Activated CD4-positive, CD25-positive, alpha-beta regulatory T cell treated with anti-CD3 and anti-CD28 coated beads, Interleukin-2, amount 50 U/mL, for 72 hours (primary cell): Measurements from ENCODE around the gene MCRIP1.

ENCODE experiments used
- DNase-seq: peaks from one replicate; pipeline ENCODE4 v3.0.0; 2021

Gene MCRIP1, protein sequence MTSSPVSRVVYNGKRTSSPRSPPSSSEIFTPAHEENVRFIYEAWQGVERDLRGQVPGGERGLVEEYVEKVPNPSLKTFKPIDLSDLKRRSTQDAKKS

DNA sequence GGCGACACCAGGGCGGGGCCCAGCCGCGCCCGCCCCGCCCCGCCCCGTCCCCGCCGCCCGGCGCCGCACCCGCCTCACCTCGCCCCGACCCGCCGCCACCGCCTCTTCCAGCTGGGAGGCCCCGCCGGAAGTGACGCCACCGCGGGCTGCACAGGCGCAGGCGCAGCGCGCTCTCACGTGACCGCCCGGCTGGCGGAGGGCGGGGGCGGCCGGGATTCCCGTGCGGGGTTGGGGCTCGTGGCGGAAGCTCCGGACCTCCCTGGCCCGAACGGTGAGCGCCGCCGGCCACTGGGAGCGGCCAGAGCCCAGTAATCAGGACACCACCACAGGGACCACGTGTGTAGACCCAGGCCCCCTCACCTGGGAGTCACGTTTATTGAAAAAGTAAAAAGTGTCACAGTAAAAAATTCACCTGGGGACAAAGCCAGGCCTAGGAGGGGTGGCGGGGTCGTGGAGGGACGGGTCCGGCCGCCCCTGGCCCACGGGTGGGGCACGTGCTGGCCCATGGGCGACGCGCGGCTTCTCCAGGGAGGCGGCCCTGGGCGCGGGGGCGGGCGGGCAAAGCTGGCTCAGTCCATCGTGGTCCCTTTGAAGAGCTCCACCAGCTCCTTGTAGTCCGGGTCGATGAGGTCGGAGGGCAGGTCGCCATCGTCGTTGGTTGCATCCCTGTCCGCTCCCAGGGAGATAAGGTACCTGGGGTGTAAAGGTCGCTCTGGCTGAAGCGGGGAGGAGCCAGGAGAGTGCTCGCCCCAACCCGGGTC, at the start of gene MCRIP1:
Gene MCRIP1, minus strand, starts transcription at position 132 of the 761 bp plus-strand sequence. CDS start 8,785 bp downstream, outside the sequence.
- DNase-seq: peak; percentile 97

DNA sequence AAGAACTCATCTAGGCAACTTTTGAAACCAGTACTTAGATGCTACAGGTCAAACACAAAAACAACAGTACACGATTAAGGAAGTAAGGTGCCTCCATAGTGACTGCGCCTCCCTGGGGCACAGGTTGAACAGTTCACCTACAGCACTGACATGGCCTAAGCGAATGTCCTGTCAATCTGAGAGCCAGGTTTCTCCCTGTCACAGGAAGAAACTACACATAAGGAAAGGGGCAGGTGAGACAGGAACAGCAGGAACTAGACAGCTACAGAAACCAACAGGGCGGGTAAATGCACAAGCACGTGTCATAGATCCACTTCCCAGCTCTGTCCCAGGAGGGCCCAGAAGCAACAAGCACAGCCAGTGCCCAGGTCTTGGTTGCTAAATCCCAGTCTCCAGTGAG, 46.0 kb upstream of the MCRIP1 start:
- DNase-seq: no peak

DNA sequence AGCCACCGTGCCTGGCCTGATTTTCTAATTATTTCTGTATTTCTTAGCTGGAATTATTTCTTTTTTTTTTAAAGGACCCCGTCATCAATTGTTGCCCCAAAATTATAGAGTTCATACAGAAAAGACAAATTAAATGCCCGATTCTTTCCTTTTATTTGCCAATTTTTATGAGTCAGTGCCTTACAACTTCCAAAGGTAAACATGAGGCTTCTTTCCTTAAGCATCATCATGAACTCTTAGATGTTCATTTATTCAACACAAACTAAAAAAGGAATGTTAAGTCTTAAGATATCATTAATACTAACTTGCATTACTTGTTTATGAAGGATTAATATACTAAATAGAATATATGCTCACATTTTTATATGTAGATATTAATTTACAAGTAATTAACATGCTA, 45.2 kb upstream of the MCRIP1 start:
- no peak for DNase-seq

DNA sequence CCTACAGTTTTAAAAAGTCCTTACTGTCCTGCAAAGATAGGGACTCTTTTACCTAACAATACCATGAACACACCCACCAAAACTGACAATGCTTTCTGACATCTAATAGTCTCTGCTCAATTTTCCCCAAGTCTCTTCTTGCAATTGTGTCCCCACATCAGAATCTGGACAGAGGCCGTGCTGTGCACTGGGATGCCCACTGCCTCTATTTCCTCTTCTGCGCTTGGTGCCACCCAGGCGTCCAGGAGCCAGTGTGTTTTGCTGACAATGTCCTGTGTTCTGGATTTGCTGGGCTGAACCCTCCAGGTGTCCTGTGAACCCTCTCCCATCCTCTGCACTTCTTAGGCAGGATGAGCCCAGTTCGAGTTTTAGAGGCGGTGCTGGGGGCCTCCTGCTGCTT, 44.5 kb upstream of the MCRIP1 start:
- DNase-seq: no peak

DNA sequence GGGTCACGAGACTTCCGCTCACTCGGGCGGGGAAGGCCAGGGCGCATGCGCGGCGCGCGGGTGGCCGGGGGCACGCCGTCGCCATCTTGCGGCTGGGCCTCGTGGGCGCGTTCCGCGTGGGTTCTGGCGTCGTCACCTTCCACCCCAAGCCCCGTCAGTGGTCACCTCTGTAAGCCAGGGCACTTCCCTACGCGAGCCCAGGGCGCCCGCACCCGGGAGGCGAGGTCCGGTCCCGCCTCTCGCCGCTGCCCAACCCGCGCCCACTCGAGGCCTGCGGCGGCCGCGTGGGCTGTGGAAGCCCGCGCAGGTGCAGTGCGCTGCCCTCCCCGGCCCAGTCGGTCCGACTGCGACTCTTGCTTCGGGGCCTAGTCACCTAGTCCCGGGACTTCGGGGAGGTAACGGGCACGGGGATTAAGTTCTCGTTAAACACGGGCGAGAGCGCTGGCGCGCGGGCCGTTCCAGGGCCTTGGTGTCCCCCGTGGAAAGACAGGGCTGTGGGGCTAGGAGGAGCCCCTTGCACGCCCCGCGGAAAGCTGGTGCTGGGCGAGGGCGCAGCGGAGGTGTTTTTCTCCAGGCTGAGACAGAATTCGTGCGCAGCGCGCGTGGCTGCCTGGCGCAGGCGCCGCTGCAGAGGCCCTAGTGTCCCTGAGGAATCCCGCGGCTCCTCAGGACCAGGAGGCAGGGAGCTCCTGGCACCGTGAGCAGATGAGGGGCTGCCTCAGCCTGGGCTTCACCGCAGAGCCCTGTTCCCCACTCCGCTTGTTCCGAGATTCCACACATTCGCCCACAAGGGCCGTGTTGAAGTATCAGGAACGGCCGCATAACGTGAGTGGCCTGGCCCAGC, 38.5 kb upstream of the MCRIP1 start:
- DNase-seq: peak; percentile 97

DNA sequence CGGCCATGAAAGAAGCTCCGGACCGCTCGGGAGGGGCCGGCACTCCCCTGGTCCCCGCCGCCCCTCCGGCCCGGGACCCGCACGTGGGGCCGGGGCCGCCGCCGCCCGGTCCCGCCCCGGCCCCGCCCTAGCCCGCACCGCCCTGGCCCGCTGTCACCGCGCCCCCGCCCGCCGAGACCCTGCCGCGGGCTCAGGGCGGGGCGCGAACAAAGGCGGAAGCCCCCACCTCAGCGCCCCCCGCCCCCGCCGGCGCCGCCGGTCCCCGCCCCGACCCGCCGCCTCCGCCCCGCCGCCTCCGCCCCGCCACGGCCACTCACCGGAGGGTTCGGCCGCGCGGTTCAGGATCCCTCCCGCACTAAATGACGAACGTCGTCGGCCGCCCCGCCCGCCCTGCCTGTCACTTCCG, 37.9 kb upstream of the MCRIP1 start, which contains the start of gene ARHGDIA:
Gene ARHGDIA, minus strand, starts transcription at position 357 of the 406 bp plus-strand sequence. CDS start 1,407 bp downstream, outside the sequence.
- no peak for DNase-seq

DNA sequence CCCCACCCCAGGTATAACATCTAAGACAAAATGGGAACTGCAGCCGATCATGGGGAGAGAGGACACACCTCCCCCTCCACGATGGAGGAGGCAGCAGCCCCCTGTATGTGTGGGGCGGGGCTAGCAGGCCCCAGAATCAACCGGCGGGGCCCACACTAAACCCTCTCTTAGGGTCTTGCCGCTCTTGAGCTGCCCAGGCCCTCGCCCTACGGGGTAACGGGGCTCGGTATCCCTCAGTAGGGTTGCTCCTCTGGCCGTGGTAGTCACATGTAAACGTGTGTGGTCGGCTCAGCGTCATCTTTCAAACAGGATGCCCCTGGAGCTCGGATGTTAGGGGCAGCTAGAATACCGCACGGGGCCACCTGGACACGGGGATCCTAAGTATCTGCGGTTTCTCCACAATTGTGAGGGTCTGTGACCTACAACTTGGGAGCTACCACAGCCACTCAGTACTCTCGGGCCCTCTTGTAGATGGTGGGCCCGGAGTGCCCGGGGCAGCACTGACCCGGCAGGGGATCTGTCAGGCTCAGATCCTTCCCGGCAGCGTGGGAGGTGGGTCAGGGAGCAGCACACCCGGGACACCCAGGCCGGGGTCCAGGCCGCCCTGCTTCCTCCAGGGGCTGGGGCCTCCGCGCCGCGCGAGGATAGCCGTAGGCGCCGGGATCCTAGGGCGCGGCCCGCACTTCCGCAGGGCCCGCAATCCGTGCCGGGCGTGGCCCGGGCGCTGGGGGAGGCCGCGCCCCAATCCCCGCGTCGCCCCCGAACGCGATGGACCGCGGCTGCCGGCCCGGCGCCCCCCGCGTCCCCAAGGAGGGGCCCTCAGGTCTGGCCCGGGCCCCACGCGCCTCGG, 37.3 kb upstream of the MCRIP1 start:
- DNase-seq: peak; percentile 52

DNA sequence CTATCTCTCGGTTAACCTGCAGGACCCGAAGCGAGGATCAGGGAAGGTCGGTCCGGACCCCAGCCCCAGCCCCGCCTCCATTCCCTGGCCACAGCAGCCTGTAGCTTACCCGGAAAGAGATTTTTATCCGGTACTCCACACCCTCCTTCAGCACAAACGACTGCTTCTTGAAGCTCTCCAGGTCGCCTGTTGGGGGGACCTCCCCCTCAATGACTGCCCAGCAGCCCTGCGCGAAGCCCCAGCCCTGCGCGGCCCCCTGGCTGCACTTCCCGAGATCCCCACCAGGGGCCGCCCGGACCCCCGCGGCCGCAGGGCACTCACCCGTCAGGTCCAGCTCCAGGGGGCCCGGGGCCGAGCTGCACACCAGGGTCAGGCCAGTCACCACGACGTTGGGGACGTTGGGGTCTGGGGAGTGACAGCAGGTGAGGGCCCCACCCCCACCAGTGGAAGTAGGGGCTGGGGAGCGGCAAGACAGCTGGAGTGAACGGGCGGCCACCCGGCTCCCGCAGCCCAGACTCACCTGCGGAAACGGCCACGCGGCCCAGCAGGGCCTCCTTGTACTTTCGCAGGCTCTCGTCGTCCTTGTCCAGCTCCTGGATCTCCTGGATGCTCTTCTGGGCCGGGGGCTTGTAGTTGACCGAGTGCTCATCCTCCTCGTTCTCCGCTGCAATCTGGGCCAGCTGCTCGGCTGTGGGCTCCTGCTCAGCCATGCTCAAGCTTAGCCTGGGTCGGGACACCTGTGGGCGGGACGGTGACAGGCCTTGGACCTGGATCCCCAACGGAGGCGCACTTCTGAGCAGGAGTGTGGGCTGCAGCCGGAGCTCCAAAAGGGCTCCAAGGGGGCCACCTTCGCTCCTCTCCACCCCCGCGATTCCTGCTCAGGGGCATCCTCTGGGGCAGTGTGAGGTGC, 36.4 kb upstream of the MCRIP1 start:
- peak; percentile 61 for DNase-seq

DNA sequence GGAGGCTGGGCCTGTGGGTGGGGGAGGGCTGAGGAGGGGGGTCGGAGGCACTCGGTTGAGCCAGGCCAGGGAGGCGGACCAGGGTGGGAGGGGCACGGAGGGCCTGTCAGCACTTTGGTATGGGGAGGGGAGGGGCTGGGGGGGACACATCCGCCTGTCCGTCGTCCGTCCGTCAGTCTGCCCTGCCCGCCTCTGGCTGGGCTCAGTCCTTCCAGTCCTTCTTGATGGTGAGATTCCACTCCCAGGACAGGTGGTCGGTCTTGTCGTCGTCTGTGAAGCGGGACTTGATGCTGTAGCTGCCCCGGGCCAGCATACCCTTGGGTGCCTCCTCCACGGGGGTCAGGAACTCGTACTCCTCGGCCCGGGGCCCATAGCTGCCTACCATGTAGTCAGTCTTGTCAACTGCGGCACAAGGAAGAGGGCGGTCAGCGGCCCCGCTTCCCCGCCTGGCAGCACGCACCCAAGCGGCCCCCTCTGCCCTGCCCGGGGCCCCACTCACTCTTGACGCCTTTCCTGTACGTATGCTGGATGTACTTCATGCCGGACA, 35.7 kb upstream of the MCRIP1 start:
- no peak for DNase-seq

DNA sequence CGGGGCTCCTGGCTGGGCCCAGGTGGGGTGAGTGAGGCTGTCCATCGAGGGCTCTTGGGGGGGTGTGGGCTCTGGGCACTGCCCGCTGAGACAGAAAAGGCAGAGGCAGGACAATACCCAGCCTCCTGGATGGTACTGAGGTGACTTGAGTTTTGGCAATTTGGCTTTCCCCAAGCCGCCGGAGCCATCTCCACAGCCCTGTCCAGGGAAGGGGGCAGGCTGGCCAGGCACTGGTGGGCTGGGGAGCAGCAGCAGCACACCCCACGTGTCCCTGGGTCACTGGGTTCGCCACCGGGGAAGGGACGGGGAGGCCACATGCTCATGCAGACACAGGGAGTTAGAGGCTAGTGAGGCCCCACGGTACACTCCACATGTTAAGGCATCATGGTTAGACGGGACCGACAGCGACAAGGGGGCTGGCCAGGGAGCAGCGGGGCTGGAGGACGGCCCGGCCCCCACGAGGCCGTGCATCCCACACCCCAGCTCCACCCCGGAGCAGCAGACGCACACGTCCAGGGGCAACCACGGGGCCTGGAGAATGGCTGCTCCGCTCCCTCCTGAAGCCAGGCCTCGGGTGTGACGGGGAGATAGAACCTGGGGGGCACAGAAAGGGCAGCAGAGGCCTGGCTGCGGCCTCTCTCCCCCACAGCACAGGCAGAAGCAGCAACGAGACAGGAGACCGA, 35.0 kb upstream of the MCRIP1 start:
- no peak for DNase-seq

DNA sequence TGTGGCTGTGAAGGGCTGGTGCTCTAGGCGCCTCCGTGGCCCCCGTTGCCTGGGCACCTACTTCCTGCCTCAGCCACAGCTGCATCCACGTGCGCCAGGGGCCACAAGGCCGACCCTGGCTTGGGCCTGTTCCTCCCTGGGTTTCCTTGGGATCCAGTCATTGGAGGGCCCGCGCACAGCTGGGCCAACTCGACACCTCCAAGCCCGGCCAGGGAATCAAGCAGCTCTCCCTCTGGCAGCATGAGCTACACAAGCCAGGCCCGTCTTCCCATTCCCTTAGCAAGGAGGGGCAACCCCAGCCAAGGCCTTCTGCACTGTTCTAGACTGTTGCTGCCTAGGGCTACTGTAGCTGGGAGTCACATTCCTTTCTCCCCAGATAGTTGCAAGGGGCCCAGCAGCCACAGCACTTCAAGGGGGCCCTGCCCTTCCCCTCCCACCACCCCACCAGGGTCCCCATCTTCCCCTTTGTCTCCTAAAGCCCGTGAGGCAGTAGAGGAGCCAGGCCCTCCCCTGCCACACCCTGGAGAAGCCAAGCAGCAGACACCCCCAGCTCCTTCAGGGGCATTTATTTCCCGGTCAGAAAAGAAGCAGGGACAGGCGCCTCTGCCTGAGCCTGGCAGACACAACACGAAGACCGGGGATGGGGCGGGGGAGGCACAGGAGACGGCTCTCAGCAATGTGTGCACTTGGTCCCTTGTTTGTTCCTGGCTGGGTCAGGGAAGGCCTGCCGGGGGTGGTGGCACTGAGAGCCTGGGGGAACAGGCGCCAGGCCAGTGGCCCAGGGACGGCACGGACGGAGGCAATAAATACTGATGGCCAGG, 34.3 kb upstream of the MCRIP1 start:
- DNase-seq: no peak

DNA sequence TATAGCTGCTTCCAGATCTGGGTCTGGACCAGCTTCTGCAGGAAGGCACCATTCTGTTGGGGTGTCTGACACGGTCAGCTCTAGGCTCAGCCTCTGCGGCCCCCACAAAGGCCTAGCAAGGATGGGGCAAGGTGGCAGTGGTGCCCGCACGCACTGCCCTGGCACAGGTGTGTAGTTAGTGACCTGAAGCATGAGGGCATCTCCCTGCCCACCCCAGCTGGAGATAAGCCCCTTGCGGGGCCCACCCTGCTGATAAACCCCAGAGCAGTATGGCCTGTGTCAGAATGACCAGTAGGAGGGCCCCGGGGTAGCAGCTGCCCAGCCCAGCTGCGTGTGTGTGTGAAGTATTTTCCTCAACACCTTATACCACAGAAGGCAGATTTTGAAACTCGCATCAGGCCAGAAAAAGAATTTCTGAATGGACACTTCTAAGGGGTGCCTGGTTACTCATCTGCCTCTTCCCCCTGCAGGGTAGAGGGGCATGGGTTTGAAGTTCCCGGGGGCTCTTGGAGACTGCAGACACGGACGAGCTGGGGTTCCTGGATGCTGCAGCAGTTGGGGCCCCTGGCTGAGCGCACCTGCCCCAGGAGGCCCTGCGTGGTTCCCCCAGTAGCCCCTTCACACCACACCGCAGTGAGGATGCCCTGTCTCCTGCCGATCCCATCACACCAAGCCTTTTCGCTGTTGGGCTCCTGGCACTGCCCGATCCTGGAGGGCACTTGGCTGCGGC, 33.5 kb upstream of the MCRIP1 start:
- DNase-seq: no peak

DNA sequence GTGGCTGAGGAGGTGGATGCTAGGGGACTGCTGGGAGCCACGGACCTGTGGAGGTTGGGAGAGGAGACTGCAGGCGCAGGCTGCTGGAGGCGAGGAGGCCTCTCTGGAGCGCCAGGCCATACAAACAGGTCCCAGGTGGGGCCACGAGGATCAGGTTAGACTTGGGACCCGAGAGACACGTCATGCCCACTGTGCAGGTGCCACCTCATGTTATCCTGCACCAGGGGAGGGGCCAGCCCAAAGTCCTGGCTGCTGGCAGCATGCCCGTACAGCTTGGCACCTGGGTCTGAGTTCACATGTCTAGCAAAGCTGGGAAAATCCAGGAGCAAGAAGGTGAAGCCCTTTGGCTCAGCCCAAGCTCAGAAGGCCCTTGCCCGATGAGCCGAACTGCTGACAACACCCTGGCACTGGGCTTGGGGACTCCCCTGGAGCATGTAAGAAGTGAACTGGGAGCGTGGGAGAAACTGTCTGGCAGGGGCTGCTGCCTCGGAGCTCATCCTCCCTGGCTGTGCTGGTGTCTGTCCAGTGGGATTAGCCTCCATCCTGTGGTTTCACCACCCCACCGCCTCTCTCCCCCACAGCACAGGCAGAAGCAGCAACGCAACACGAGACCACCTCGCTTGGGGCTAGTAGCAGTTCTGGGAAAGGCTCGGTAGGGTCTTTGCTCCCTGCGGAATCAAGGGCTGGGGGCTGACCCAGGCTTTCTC, 32.8 kb upstream of the MCRIP1 start:
- DNase-seq: no peak

DNA sequence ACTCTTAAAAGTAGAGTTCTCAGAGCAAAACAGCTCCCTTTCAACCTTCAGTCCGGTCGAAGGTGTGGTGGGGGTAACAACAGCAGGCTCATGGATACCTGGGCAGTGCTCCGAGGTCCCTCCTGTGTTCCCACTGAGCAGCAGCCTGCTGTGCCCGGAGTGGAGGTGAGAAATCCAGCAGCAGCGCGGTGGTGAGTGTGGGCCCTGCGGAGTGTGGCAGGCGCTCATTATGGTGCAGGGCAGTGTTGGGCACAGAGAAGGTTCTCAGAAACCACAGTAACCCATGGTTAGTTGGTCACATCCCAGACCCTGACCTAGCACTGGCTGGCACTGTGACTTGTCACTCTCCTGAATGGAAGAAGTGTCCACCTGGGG, 32.3 kb upstream of the MCRIP1 start:
- DNase-seq: no peak

DNA sequence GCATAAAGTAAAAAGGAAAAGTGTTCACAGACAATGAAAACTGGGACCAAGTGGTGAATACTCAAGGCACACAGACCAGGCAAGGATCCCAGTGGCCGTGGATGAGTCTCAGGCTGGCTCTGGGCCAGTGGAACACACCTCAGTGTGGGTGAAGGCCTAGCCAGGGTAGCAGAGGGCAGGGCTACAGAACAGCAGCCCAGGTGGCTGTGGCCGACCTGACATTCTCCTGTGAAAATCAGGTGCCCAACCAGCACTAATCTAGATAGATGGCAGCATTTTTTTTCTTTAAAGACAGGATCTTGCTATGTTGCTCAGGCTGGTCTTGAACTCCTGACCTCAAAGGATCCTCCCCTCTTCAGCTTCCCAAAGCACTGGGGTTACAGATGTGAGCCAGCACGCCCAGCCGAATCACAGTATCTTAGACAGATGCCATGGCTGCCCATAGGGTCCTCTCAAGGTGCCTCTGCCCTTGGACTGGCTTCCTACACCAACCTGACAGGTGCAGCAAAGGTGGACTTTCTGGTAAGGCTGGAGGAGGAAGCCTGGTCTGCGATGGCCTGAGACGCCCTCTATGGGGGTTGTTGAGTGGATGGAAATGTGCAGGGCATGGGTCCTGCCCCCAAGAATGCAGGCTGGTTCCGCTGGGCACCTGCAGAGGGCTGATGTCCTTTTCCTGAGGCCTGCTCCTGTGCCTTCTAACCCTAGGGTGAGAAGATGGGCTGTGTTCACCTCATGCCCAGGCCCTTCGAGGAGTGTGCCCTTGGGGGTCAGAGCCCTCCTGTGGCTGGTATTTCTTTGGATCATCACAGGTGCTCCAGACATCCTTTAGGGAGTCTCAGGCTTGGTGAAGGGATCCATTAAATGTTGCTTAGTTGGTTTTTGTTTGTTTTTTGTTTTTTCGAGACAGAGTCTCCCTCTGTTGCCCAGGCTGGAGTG, 31.0 kb upstream of the MCRIP1 start:
- no peak for DNase-seq

DNA sequence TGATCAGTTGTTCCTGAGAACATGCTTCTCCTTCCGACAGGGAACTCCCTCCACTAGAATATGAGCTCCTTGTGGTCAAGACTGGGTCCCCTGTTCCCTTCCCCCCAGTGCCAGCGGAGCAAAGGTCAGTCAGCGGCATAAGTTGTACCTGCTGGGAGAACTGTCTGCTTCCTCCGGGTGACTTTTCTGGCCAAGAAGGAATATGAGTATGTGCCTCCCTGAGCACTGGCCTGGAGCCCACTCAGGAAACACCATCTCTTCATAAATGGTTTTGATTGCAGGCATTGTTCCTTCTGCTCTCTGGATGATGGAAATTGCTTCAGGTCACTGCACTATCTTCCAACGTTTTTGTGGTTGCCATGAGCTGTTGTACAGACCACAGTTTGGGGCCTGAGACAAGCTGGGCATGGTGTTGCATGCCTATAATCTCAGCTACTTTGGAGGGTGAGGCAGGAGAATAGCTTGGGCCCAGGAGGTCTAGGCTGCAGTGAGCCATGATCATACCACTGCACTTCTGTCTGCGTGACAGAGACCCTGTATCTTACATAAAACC, 30.1 kb upstream of the MCRIP1 start:
- no peak for DNase-seq
